CD4-positive, CD25-positive, alpha-beta regulatory T cell (primary cell): Measurements from ENCODE around the gene COG8. TPM values are rescaled to one million over a fixed set of nuclear protein-coding genes. Genes with fewer than 3 reads are reported as not detected.
"Not testable (repeated sequence)": the region's sequence is repeated elsewhere in the genome, so short reads cannot be mapped to it uniquely, and the experiment has no call there.

Experiments
- ATAC-seq, 2 donors: fragments of 150-1000 bp; cut with Tn5 transposase; one replicate each; pipeline ENCODE4 v1.10.0; 2021; ENCODE audit warnings: low read depth in 2 of 2, moderate number of reproducible peaks in 2 of 2, moderate library complexity in 1 of 2
- DNase-seq, 3 donors: peaks; one replicate each; pipeline versions ENCODE4 v3.0.0 to v3.0.0-alpha.2; 2012 to 2022; ENCODE audit warnings: mixed read lengths in 1 of 3
- H3K27ac ChIP-seq: one replicate; pipeline ENCODE4 v1.7.0; 2013; ENCODE audit warnings: mild to moderate bottlenecking, low read length; ENCODE audit not compliant: insufficient read depth, poor library complexity, severe bottlenecking
- H3K27me3 ChIP-seq: one replicate; pipeline ENCODE4 v1.7.0; 2013; ENCODE audit warnings: low read length; ENCODE audit not compliant: control insufficient read depth, insufficient read depth
- H3K36me3 ChIP-seq: one replicate; pipeline ENCODE4 v1.7.0; 2013; ENCODE audit warnings: mild to moderate bottlenecking, low read length, moderate library complexity; ENCODE audit not compliant: control insufficient read depth, insufficient read depth
- H3K4me1 ChIP-seq: 2 replicates; pipeline ENCODE4 v1.7.0; 2013; ENCODE audit warnings: mild to moderate bottlenecking, low read length; ENCODE audit not compliant: insufficient read depth, control insufficient read depth, poor library complexity, severe bottlenecking
- H3K4me3 ChIP-seq: one replicate; pipeline ENCODE4 v1.7.0; 2013; ENCODE audit warnings: low read depth, mild to moderate bottlenecking, low read length, moderate library complexity
- H3K9me3 ChIP-seq, 2 experiments: 1 replicate in 1 of 2; 2 replicates in 1 of 2; pipeline ENCODE4 v1.7.0; 2013; ENCODE audit warnings: low read length in 2 of 2, mild to moderate bottlenecking in 1 of 2, moderate library complexity in 1 of 2; ENCODE audit not compliant: control insufficient read depth in 2 of 2
- H3K27ac Mint-ChIP-seq, 3 donors: one replicate each; pipeline ENCODE4 v1.8.0; 2020 to 2022; ENCODE audit warnings: mild to moderate bottlenecking in 3 of 3, mixed read lengths in 3 of 3, moderate library complexity in 2 of 3
- H3K27me3 Mint-ChIP-seq: one replicate; pipeline ENCODE4 v1.8.0; 2022; ENCODE audit warnings: mild to moderate bottlenecking, mixed read lengths
- H3K36me3 Mint-ChIP-seq: one replicate; pipeline ENCODE4 v1.8.0; 2020; ENCODE audit warnings: mixed read lengths
- H3K4me1 Mint-ChIP-seq, 4 donors: one replicate each; pipeline ENCODE4 v1.8.0; 2020 to 2022; ENCODE audit warnings: mixed read lengths in 4 of 4, mild to moderate bottlenecking in 1 of 4
- H3K4me3 Mint-ChIP-seq, 4 donors: one replicate each; pipeline ENCODE4 v1.8.0; 2020 to 2022; ENCODE audit warnings: mild to moderate bottlenecking in 4 of 4, mixed read lengths in 4 of 4, moderate library complexity in 3 of 4
- H3K9me3 Mint-ChIP-seq, 7 donors: one replicate each; pipeline ENCODE4 v1.8.0; 2020 to 2022; ENCODE audit warnings: mixed read lengths in 7 of 7, mild to moderate bottlenecking in 3 of 7, moderate library complexity in 2 of 7
- polyA plus RNA-seq, 4 donors: library from polyadenylated mRNA; unstranded; fragments of 300-500 nt; fragmentation: Illumina TruSeq; gene quantifications; one replicate each; pipeline ENCODE4 v1.2.3, GENCODE V29; 2021
- total RNA-seq: library from RNA; stranded (reverse); gene quantifications from one replicate; pipeline ENCODE4 v1.2.3, GENCODE V29; 2022

COG8 gene
- total and polyA plus RNA-seq, 5 donors from 2014 or later: 23.2 to 39.0 (median 36.8) TPM

DNA sequence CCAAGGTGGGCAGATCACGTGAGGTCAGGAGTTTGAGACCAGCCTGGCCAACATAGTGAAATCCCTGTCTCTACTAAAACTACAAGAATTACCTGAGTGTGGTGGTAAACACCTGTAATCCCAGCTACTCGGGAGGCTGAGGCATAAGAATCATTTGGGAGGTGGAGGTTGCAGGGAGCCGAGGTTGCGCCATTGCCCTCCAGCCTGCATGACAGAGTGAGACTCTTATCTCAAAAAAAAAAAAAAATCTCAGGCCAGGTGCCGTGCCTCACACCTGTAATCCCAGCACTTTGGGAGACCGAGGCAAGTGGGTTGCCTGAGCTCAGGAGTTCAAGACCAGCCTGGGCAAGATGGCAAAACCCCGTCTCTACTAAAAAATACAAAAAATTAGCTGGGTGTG, 42.6 kb downstream of the COG8 start:
- H3K4me1 Mint-ChIP-seq, H3K27ac ChIP-seq: not testable (repeated sequence)

DNA sequence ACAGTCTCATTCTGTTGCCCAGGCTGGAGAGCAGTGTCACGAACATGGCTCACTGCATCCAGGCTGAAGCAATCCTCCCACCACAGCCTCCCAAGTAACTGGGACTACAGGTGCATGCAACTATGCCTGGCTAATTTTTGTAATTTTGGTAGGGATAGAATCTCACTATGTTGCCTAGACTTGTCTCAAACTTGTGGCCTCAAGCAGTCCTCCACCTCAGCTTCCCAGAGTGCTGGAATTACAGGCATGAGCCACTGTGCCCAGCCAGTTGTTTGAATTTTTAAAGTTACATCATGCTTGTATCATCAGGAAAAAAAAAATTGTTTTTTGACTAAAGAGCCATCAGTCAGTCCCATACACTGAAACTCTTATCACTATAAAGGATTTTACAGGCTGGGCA, 45.3 kb downstream of the COG8 start:
- peaks cover 7% of the 10 kb centered on the region for H3K36me3 Mint-ChIP-seq

More for the DNA sequence above, 42.6 kb downstream of the COG8 start:
- not testable (repeated sequence) for H3K4me3 Mint-ChIP-seq, H3K9me3 ChIP-seq, H3K9me3 Mint-ChIP-seq, H3K27me3 ChIP-seq, H3K4me3 ChIP-seq, H3K27me3 Mint-ChIP-seq, ATAC-seq, H3K4me1 ChIP-seq, DNase-seq, H3K27ac Mint-ChIP-seq
- peaks cover 15% of the 10 kb centered on the region for H3K36me3 ChIP-seq
- peaks cover 11% of the 10 kb centered on the region for H3K36me3 Mint-ChIP-seq

DNA sequence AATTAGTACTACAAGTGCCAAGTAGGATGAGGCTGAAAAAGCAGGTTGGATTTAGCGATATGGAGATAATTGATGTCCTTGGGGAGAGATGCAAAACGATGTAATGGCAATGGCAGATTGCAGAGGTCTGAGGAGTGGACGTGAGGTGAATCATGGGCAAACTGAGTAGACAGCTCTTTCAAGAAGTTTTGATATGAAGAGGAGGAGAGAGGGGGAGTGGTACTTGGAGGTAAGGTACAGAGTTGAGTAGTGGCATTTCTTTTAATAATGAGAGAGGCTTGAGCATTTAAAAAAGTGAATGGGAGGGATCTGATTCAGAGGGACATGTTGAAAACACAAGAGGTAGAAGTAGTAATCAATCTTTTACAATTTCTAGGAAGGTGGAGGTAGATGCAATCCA, 46.0 kb downstream of the COG8 start:
- H3K27ac Mint-ChIP-seq: peak overlapping the region in 1 of 3 donors; percentile 38
- H3K9me3 ChIP-seq: no peaks in the 10 kb centered on the region
- H3K27me3 ChIP-seq: no peaks in the 10 kb centered on the region
- ATAC-seq (no peak), DNase-seq (no peak)
- H3K27ac ChIP-seq: no peak overlapping the region
- no peaks in the 10 kb centered on the region for H3K4me1 ChIP-seq
- H3K9me3 Mint-ChIP-seq: no peaks in the 10 kb centered on the region
- H3K4me1 Mint-ChIP-seq: peaks cover 0 to 2% (median 0%) of the 10 kb centered on the region in 4 donors
- H3K27me3 Mint-ChIP-seq: no peaks in the 10 kb centered on the region
- no peaks in the 10 kb centered on the region for H3K36me3 ChIP-seq
- H3K4me3 ChIP-seq: no peak overlapping the region
- H3K4me3 Mint-ChIP-seq: no peak overlapping the region
- peaks cover 7% of the 10 kb centered on the region for H3K36me3 Mint-ChIP-seq

More for the DNA sequence above, 45.3 kb downstream of the COG8 start:
- no peaks in the 10 kb centered on the region for H3K36me3 ChIP-seq
- Mint-ChIP-seq H3K4me1 (peaks cover 0 to 2% (median 0%) of the 10 kb centered on the region in 4 donors), H3K4me3 (no peak overlapping the region), H3K9me3 (no peaks in the 10 kb centered on the region), H3K27ac (peak overlapping the region in 1 of 3 donors; percentile 38), H3K27me3 (no peaks in the 10 kb centered on the region)
- H3K9me3 ChIP-seq: no peaks in the 10 kb centered on the region
- H3K27ac ChIP-seq: no peak overlapping the region
- ATAC-seq: no peak
- DNase-seq: no peak
- H3K27me3 ChIP-seq: no peaks in the 10 kb centered on the region
- H3K4me1 ChIP-seq: no peaks in the 10 kb centered on the region
- H3K4me3 ChIP-seq: no peak overlapping the region

DNA sequence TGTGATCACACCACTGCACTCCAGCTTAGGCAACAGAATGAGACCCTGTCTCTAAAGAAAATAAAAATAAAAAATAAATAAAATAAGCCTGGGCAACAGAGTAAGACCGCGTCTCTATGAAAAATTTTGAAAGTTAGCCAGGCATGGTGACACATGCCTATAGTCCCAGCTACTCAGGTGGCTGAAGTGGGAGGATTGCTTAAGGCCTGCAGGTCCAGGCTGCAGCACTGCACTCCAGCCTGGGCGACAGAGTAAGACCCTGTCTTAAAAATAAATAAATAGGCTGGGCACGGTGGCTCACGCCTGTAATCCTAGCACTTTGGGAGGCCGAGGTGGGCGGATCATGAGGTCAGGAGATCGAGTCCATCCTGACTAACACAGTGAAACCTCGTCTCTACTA, 47.7 kb downstream of the COG8 start:
- H3K4me1 Mint-ChIP-seq, H3K9me3 ChIP-seq, H3K27ac ChIP-seq, H3K36me3 ChIP-seq, H3K27ac Mint-ChIP-seq, H3K36me3 Mint-ChIP-seq, H3K9me3 Mint-ChIP-seq, H3K4me3 ChIP-seq, H3K27me3 Mint-ChIP-seq, H3K4me3 Mint-ChIP-seq, ATAC-seq, DNase-seq, H3K4me1 ChIP-seq, H3K27me3 ChIP-seq: not testable (repeated sequence)

DNA sequence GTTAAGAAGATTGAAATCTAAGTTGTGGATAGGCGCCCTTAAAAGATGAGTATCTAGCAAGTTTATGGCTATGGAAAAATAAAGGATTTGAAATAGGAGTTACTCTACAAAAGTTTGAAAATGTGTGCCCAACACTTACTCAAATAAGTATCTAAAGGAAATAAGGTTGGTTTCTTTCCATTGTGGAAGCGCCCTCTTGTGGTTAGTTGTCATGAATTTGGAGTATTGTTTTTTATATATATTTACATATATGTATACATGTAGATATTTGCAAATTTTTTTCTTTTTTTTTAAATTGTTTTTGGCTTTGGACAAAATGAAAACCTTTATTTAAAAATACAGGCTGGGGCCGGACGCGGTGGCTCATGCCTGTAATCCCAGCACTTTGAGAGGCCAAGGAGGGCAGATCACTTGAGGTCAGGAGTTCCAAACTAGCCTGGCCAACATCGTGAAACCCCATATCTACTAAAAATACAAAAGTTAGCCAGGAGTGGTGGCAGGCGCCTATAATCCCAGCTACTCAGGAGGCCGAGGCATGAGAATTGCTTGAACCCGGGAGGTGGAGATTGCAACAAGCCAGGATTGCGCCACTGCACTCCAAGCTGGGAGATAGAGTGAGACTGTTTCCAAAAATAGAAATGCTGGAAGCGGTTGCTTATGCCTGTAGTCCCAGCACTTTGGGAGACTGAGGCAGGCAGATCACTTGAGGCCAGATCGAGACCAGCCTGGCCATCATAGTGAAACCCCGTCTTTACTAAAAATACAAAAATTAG, 52.2 kb downstream of the COG8 start:
- Mint-ChIP-seq H3K4me1 (peaks cover 0 to 2% (median 0%) of the 10 kb centered on the region in 4 donors), H3K36me3 (peaks cover 6% of the 10 kb centered on the region), H3K27me3 (no peaks in the 10 kb centered on the region), H3K27ac (no peak overlapping the region), H3K9me3 (no peaks in the 10 kb centered on the region), H3K4me3 (no peak overlapping the region)
- DNase-seq (peak; percentile 27 to 80 (median 67)), ATAC-seq (no peak)
- Histone ChIP-seq H3K36me3 (peaks cover 3% of the 10 kb centered on the region), H3K27ac (no peak overlapping the region), H3K9me3 (no peaks in the 10 kb centered on the region), H3K4me1 (no peaks in the 10 kb centered on the region), H3K4me3 (no peak overlapping the region), H3K27me3 (no peaks in the 10 kb centered on the region)

DNA sequence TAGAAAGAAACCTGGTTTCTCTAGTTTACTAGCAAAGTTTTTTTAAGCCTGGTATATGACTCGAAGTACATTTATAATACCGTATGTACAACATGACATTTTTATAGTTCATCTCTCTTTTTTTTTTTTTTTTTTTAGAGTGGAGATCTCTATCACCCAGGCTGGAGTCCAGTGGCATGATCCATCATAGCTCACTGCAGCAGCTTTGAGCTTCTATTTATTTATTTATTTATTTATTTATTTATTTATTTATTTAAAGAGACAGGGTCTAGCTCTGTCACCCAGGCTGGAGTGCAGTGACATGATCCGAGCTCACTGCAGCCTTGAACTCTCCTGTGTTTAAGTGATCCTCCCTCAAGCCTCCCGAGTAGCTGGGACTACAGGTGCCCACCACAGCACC, 54.1 kb downstream of the COG8 start:
- Mint-ChIP-seq H3K4me3 (no peak overlapping the region), H3K27me3 (no peaks in the 10 kb centered on the region), H3K27ac (no peak overlapping the region), H3K4me1 (peaks cover 0 to 2% (median 0%) of the 10 kb centered on the region in 4 donors), H3K9me3 (no peaks in the 10 kb centered on the region), H3K36me3 (peaks cover 5% of the 10 kb centered on the region)
- Histone ChIP-seq H3K9me3 (no peaks in the 10 kb centered on the region), H3K36me3 (peaks cover 3% of the 10 kb centered on the region), H3K27me3 (no peaks in the 10 kb centered on the region), H3K27ac (no peak overlapping the region), H3K4me3 (no peak overlapping the region), H3K4me1 (no peaks in the 10 kb centered on the region)
- DNase-seq (no peak), ATAC-seq (no peak)

DNA sequence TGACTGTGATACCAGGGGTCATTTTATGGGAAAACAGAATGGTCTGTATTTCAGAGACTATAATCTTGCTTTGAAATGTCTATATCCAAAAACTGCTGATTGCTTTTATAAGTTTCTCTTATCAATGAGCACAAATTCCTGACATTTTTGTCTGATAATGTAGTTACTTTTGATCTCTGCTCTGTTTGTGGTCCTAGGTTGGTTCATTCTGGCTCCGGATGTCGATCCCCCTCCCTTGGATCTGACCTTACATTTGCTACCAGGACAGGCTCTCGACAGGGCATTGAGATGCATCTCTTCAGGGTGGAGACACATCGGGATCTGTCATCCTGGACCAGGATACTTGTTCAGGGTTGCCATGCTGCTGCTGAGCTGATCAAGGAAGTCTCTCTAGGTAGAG, 55.5 kb downstream of the COG8 start:
- Histone ChIP-seq H3K4me1 (no peaks in the 10 kb centered on the region), H3K9me3 (no peaks in the 10 kb centered on the region), H3K27ac (no peak overlapping the region), H3K36me3 (peaks cover 3% of the 10 kb centered on the region), H3K27me3 (no peaks in the 10 kb centered on the region), H3K4me3 (no peak overlapping the region)
- no peaks in the 10 kb centered on the region for H3K27me3 Mint-ChIP-seq
- peaks cover 3% of the 10 kb centered on the region for H3K36me3 Mint-ChIP-seq
- no peaks in the 10 kb centered on the region for H3K9me3 Mint-ChIP-seq
- peaks cover 0 to 2% (median 0%) of the 10 kb centered on the region in 4 donors for H3K4me1 Mint-ChIP-seq
- H3K27ac Mint-ChIP-seq: no peak overlapping the region
- ATAC-seq: no peak
- H3K4me3 Mint-ChIP-seq: no peak overlapping the region
- DNase-seq: no peak

DNA sequence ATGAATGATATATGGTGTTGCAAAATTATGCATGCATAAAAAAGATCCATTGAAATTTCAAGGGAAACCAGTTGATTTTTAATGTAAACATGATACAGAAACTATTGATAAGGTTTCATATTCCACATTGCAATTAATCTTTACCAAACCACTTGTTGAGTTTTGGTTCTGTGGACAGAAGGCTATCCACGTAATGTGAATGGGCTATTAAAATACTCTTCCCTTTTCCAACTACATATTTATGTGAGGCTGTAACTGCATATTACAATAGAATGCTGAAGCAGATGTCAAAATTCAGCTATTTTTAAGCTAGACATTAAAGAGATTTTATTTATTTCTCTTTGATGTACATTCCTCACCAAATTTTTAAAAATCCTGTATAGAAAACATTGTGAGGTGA, 62.0 kb downstream of the COG8 start:
- Mint-ChIP-seq H3K27ac (no peak overlapping the region), H3K9me3 (no peaks in the 10 kb centered on the region), H3K4me3 (no peak overlapping the region), H3K4me1 (peaks cover 0 to 2% (median 0%) of the 10 kb centered on the region in 4 donors), H3K36me3 (no peaks in the 10 kb centered on the region), H3K27me3 (no peaks in the 10 kb centered on the region)
- Histone ChIP-seq H3K9me3 (no peaks in the 10 kb centered on the region), H3K4me3 (no peak overlapping the region), H3K27me3 (no peaks in the 10 kb centered on the region), H3K4me1 (no peaks in the 10 kb centered on the region), H3K27ac (no peak overlapping the region), H3K36me3 (no peaks in the 10 kb centered on the region)
- ATAC-seq: no peak
- DNase-seq: no peak
